UCSD-AML1 (cell line): Measurements from ENCODE around the gene DIS3L2.

Experiments
- DNase-seq: peaks from one replicate; lab custom pipeline; 2025; ENCODE audit not compliant: unreplicated experiment; lab: John Stamatoyannopoulos, UW

Gene DIS3L2

DNA sequence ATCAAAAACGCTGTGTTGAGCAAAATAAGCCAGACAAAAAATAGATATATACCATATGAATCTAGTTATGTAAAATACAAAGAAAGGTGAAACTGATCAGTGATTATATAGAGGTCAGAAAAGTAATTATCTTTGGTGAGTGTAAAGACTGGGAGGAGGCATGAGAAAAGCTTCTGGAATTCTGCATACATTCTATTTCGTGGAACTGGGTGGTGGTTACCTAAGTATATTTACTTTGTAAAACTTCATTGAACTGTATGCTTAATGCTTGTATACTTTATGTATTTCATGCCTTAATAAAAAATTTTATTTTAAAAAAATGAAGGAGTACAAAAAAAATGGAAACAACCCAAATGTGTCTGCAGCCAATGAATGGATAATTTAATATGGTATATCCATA, 263.9 kb downstream of the DIS3L2 start:
- no peak for DNase-seq

DNA sequence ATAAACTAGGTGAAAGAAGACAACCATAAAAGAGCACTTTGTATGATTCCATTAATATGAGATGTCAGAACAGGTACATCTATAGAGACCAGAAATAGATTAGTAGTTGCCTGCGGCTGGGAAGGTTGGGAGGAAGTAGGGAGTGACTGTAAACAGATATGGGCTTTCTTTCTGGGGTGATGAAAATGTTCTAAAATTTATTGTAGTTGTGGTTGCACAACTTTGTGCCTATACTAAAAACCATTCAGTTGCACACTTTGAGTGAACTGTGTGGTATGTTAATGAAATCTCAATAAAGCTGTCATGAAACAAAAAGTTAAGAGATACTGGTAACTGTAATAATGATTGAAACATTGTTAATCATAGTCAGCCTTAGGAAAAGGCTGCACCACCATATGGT, 264.4 kb downstream of the DIS3L2 start:
- DNase-seq: no peak

DNA sequence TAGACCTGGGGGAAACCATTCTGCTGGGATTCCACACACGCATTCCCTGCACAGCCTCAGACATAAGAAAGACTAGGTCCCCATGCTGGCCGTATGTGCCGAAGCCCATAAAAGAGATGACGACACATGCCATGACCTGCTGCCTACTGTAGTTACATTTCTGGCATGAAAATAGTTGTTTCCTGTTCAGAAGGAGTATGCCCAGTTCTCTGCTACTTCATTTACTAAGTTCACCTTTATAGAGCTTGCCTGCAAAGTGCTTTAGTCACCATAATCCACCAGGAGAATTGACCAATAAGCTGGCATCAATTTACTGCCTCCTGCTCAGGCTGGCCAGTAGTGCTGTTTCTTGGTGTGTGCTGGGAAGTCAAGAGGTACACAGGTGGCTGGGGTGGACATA, 266.8 kb downstream of the DIS3L2 start:
- DNase-seq: no peak

DNA sequence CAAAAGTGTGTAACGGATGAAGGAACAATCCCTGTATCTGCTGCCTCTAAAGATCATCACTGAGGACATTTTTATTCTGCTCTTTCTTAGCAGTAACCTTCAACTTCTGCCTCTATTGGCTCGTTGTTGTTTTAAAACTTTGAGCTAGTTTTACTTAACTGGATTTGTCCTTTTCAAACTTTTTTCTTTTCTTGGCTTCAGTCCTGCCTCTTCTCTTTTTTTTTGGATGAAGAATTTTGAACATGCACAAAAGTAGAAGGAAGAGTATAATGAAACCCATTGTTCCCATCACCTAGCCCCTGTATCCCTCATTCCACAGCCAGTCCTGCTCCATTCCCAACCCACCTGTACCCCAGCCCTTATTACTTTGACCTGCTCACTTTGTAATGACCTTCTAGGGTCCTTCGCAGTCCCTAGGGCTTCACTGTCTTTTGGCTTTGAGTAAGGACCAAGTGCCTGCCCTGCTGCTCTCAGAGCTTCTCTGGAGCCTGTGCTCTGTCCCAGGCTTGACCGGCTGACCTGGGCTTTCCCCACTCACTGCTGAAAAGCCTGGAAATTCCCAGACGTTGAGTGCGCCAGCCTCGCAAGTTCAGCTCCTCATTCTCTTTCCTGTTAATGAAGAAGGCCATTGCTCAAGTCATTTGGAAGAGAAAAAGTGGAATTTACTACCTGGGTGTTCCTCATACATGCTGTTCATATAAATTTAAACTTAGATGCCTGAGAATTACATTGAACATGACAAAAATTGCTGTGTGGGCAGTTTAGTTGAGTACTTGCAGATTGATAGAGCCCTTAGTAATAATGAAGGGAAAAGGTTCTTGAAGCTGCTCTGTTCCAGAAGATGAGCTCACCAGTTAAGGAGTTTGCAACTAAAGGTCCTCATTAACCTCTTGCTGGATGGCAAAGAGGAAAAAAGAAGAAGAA, 267.7 kb downstream of the DIS3L2 start:
- no peak for DNase-seq

DNA sequence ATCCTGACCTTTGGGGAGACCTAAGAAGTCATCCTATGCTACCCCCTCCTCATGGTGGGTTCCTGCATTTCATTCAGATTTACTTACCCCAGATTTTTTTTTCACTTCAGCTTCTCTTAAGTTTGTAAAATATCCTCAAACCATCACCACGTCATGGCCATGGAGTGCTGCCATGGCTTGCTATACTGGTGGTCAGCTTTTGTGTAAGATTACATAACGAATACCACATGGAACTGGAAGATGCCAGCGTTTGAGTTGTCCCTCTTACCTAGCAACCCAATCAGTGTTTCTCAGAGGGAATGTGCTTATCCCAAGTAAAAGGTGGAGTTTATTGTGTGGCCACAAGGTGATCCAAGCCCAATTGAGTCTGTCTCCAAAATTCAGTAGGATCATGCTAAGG, 268.4 kb downstream of the DIS3L2 start:
- DNase-seq: no peak

DNA sequence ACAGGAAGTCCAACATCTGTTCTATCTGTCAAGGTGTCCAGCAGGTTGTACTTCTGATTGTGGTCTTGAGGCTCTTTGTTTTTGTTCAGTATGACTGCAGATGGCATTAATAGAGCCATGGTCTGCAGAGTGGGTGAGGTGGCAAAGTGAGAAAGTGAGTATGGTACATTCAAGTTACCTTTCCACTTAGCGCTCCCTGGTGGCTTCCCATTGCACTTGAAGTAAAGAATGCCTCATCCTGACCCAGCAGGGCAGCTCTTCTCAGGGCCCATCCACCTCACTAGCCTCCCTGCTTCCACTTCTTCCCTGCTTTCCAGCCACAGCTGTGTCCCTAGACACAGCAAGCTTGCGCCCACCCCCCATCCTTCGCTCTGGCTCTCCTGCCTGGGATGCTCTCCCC, 269.0 kb downstream of the DIS3L2 start:
- DNase-seq: peak; percentile 34

DNA sequence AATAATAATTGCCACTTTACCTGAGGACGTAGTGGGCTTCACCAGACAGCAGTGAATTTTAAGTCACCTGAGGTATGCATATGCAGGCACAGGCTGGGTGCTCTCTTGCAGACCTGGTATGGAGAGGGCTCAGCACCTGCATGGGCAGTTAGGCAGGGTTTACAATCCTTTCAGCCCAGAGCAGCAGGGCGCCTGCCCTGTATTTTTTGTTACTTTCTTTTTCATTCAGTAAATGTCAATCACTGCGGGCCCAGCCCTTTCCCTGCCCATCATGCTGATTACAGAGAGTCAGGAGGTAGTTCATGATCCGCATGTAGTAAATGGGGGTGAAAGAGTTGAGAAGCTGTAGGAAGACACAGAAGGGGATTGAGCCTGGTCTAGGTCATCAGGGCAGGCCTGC, 270.0 kb downstream of the DIS3L2 start:
- no peak for DNase-seq

DNA sequence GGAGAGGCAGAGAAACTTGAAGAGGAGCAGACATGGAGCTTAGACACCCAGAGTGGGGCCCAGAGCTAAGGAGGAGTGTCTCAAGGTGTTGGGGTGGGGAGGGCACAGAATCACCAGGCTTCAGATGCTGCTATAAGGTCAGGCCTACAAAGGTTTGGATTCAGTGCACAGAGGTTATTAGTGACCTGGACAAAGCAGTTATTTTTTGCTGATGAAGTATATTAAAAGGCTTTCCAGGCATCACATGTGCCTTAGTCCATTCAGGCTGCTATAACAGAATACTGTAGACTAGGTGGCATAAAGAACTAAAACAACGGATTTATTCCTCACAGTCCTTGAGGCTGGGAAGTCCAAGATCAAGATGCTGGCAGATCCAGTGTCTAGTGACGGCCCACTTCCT, 271.4 kb downstream of the DIS3L2 start:
- DNase-seq: no peak

DNA sequence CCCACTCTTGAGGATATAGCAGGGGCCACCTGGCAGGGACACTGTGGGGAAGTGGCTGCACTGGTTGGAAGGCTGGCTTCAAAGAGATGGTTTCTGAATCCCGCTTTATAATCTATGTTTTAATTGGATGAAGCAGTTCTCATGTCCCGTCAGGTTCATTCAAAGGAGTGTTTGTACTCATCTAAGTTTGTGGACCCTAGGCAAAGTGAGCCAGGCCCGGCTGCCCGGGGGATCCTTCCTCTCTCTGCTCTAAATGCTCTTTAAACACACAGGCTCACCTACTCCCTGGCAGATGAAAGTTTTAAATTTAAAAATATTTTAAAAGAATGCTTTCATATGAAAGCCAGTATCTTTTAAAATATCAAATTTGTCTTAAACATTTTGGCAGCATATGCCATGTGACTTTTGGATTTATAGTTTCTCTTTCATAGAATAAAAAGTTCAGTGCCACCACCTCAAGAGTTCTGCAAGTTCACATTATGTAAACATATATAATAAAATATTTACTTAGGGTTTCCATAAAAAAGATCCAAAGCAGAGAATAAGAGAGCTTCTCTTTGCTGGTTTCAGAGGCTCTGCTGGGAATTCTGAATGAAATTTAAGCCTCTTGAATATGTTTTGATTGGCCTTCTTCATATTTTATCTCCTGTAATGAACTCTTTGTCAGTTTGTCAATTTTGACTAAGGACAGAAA, 273.6 kb downstream of the DIS3L2 start:
- no peak for DNase-seq

DNA sequence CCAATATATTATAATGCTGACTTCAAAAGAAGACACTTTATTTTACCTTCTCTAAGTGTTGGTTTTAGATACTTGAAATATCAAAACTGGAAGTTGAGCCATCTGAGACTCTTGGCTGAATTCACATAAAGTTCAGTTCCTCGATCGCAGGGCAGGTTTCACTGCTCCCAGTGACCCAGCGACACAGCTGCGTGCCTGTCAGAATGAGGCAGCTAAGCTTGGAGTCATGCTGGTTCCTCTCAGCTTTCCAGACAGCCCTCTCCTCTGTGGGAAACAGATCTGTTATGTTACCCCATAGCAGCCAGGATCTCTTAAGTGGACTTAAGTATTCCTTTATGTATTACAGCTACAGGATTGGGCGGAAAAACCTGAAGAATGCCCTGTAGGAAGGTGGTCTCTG, 274.2 kb downstream of the DIS3L2 start:
- DNase-seq: no peak

DNA sequence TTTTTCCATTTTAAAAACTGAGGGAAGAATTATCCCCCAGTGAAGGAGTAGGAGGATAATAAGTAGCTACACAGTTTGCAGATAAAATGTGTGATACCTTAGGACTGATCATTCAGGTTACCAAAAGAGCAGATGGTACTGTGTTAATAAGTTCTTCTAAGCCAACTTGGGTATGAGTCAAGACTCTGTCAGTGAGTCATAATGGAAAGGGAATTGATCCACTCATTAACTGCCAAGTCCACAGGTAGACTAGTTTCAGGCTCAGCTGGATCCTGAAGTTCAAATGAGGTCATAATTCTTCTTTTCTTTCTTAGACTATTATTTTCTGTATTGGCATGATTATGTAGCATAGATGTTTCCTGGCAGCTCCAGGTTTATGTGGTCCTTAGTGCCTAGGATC, 274.7 kb downstream of the DIS3L2 start:
- DNase-seq: no peak

DNA sequence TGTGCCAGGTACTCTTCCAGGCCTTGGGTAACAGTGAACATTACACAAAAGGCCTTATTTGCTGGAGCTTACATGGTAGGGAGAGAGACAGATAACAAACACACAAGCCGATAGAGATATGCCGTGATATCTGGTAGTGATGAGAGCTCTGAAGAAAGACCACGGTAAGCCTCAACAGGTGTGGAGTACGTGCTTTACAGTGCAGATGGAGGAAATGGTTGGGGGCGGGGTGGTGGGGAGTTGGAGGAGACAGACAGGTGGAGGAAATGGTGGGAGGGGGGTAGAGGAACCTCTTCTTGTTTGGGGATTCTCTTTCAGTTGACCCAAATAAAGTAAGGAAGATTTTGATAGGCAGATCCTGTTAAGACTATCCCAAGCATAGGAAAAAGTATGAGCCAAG, 276.0 kb downstream of the DIS3L2 start:
- no peak for DNase-seq

DNA sequence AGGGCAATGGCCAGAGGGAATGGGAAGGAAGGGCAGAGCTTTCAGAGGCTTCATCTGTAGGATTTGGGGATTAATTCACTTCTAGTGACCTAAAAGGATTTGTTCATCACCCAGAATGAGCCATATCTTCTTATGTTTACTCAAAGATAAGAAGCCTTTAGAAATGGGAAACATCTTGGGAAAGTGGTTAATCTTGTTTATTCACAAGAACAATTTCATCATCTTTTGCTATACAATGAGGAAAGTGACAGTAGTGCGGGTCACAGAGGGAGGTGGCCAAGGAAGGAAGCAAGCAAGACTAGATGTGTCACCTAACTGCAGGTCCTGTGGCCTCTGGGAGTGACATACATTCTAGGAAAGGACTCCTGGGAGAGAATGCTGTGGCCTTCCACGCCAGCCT, 276.6 kb downstream of the DIS3L2 start:
- no peak for DNase-seq

DNA sequence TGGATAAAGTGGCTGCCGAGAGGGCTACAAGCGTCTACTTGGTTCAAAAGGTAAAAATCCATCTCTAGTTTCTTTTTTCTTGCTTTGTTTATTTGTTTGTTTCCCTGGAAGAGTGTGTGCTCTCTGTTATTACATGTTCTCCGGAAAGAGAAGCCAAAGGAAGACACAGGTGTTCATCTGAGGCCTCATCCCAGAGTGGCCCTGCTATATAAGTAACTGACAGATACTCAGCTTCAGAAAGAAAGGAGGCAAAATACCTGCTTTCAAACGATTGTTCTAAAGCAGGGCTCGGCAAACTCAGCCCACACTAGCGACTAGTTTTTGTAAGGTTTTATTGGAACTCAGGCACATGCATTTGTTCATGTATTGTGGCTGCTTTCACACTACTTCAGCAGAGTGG, 277.1 kb downstream of the DIS3L2 start:
- DNase-seq: no peak

DNA sequence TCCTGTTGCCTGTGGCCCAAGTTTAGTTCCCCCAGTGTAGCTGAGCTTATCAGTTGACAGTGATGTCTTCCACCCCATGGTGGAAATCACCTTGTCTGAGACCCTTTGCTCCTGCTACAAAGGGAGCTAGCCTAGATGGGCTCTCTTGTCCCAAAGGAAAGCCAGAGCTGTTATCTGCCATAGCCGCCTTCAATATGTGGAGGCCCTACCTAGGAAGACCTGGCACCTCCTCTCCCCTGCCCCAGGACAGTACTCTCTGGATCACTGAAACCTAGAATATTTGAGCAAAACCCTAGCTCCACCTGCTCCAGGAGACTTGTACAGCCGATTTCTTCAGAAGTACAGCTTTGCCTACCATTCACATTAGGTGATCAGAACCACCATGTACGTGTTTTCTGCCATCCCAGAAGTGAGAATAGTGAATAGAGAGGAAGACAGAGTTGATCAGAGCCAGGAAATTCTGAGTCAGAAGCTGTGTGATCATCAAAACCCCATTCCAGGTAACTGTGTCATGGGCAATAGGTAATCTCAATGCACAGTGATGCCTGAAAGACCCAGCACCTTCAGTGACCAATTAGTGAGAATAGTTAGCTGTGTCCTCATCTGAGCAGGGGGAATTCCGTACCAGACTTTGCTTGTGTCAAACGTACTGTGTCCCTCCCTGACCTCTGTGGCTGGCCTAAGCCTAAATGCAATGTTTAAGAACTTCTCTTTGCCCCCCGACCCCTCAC, 278.6 kb downstream of the DIS3L2 start:
- no peak for DNase-seq

DNA sequence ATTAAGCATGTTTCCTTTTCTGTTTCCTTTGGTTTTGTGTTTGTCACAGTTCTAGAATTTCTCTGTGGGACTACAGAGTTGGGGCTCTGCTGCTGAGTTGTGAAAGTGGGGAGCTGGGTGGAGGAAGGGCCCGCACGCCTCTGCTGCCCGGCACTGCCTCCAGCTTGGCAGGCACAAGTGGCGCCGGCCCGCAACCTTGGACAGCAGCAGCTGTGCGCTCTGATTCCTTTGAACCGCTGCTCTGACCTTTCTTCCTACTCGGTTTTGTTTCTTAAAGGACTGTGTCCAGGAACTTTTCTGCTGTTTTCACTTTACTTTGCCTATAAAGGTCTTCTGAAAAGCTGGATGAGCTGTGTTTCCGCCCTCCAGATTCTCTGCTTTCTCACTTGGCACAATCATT, 279.4 kb downstream of the DIS3L2 start:
- DNase-seq: no peak

DNA sequence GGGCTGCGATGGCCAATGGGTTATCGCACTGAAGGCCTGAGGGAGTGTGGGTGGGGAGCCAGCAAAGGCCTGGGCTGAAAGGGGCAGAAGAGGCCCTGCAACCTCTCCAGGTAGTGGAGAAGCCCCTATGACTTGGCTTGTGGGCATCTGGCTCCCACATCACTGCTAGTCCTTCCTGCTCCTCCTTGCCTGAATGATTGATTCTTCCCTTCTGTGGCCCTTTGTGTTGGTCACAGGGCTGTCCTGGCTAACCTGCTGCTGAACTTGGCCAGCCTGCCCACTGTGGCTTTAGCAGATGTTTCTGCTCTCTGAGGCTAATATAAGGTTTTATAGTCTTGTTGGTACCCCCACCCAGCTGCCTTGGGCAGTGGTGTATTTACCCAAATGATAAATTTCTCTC, 280.8 kb downstream of the DIS3L2 start:
- DNase-seq: no peak

DNA sequence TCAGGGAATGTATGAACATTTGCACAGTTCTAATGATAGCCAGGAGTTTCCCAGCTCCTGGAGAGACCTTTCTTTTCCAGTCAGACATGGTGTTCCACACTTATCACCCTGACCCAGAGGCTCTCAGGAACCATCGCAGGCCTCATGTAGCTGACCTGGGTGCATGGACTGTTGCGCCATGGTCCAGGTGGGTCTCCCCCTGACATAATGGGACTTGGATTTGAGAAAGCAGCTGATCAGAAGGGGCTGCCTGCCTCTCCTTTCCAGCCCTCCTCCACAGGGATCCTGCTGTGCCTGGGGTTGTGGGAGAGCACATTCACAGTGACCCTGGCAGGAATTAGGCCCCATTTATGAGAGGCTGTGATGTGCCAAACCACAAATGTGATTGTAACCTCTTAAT, 283.6 kb downstream of the DIS3L2 start:
- DNase-seq: no peak

DNA sequence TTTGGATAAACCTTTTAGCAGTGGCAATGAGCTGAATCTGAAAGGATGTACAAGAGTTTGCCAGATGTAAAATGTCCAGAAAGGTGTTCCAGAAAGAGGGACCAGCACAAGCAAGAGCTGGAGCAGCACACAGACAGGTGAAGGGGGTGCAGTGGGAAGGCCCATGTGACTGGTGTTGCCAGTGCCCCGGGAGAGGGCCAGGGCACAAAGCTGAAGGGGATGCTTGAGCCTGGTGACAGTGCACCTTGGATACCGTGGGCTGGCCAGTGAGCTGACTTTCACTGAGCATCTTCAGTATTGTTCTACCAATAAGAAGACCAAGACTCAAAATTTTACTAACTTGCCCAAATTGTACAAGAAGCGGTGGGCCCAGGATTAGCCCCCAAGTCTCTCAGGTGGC, 284.7 kb downstream of the DIS3L2 start:
- DNase-seq: no peak

DNA sequence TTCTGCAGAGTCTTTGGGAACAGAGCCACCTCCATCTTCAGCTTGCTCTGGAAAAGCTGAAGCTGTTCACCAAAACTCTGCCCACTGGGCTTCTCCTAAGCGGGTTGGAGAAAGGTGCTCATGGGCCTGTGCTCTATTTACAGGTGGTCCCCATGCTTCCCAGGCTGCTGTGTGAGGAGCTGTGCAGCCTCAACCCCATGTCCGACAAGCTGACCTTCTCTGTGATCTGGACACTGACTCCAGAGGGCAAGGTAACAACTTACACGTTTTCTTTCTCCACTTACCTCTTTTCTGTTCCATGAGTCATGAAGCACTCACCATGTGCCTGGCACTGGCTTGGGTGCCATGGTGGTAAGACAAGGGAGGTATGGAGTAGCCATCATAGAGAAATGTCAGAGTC, 287.6 kb downstream of the DIS3L2 start:
- DNase-seq: no peak

DNA sequence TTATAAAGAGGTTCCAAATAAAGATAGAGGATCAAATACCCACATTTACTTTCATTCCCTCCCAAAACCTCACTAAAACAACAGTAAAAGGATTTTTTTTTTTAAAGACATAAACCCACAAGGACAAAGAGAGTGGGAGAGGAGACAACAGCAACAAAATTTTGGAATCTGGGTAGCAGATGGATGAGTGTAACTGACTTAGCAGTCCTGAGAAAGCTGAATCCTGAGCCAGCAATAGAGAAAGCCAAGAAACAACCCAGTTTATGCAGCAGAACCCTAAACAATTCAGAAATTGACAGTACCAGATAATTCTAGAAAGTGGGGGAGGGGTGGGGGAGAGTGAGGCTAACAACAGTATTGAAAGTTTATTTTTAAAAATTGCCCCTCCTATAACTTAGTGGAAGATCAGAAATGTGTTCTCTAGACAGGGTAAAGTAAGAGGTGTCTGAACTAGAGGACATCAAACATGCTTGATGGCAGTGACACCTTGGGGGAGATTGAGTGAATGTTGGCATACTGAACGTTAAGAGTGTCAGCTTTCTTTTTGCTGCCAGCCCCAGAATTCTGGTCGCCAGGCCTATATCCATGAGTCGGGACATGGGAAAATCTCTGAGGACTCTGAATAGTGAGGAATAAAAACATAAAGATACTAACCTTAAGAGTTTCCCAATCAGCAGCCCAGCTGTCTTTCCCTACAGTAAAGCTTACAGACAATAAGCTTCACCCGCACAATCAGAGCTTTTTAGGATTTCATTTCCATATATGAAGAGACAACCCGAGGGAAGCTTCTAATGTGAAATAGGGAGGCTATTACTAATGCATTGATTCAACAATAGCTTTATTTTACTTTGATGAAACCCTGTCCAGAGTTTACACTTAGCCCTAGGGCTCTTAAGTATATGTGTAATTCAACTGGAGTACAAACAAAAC, 289.0 kb downstream of the DIS3L2 start:
- no peak for DNase-seq
